Mucosa of descending colon (tissue), 3 donors: ENCODE measurements around the gene IFNGR2. TPM values are rescaled to one million over a fixed set of nuclear protein-coding genes. Genes with fewer than 3 reads are reported as not detected.
"Not testable (repeated sequence)": the region's sequence is repeated elsewhere in the genome, so short reads cannot be mapped to it uniquely, and the experiment has no call there.

Source experiments
- ATAC-seq: fragments of 200-7000 bp; cut with Tn5 transposase; one replicate; pipeline ENCODE4 v1.9.1; 2020; ENCODE audit warnings: mild to moderate bottlenecking, moderate library complexity
- DNase-seq, 3 donors: peaks; one replicate each; pipeline ENCODE4 v3.0.0-alpha.2; 2020
- H3K36me3 ChIP-seq: fragments of 200-600 bp; one replicate; pipeline ENCODE4 v1.8.0; 2021; ENCODE audit warnings: low read depth, mild to moderate bottlenecking
- H3K4me1 ChIP-seq: fragments of 200-600 bp; one replicate; pipeline ENCODE4 v1.8.0; 2021; ENCODE audit warnings: low read depth, mild to moderate bottlenecking
- H3K4me3 ChIP-seq: fragments of 200-600 bp; one replicate; pipeline ENCODE4 v1.8.0; 2021; ENCODE audit warnings: mild to moderate bottlenecking
- H3K9me3 ChIP-seq: fragments of 200-600 bp; one replicate; pipeline ENCODE4 v1.8.0; 2021; ENCODE audit warnings: mild to moderate bottlenecking
- CTCF ChIP-seq: fragments of 200-600 bp; IDR thresholded peaks from one replicate; pipeline ENCODE4 v1.8.0; 2022; ENCODE audit warnings: antibody characterized with exemption, mild to moderate bottlenecking
- intact Hi-C, 2 donors: fragments of 100-400 bp; cut with DNase I in 1 of 2; cut with micrococcal nuclease in 1 of 2; formaldehyde crosslinking; loops; one replicate each; pipeline versions ENCODE4 v1.11.0 to v1.11.1; 2022; cut with DNase I, micrococcal nuclease
- total RNA-seq, 3 donors: library from RNA; stranded (reverse); fragmentation: NEBNext Ultra II Directional in 2 of 3; extraction: Animal tissue kit (Norgen Biotek cat#: 25700) in 2 of 3; gene quantifications; one replicate each; pipeline versions ENCODE4 v1.2.1 to v1.2.4, GENCODE V29; 2021 to 2023
- donor health status: DM: no; HTN: no; CAD: no; lungs with moderate emphysema.
- donor health status: DM: no; HTN: no; CAD: no.
- donor health status: DM: no; HTN: yes; CAD: no.

IFNGR2 gene
- total RNA-seq, 3 donors from 2014 or later: 56.3 to 155 (median 87.8) TPM

GRCh38 chr21:33452362-33452761 lies 49.1 kb downstream of the IFNGR2 start:
- Histone ChIP-seq H3K9me3 (no peaks in the 10 kb centered on the region), H3K4me1 (peaks cover 6% of the 10 kb centered on the region), H3K4me3 (no peak overlapping the region), H3K36me3 (no peaks in the 10 kb centered on the region)
- no peak for TF ChIP-seq CTCF
- DNase-seq (no peak), ATAC-seq (no peak)
- intact Hi-C loops: no loop called here

DNA sequence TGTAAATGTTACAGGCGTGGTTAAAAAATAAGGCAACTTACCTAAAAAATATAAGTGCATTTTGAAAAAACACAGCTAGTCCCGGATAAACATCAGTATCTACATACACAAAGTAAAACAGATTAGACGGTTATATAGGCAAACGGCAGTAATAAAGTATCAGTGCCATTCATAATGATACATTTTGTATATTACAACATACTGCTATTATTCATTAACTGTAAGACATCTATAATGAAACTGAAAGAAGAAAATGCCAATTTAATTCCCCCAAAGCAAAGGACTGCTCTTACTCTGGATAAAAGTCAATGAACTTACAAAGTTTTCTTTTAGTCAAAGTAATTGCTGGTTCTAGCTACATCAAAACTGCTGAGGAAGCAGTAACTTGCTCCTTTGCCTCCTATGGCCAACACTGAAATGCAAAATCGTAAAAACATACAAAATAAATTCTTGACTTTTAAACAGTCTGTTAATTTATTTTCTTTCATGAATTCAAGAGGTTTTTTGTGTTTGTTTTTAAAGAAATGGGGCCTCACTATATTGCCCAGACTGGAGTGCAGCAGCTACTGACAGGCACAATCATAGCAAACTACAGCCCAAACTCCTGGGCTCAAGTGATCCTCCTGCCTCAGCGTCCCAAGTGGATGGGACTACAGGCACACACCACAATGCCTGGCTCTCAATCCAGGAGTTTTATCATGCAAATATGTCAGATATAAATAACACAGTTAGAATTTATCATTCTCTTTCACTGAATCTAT lies 52.7 kb downstream of the IFNGR2 start:
- intact Hi-C loops: no loop called here
- no peak for TF ChIP-seq CTCF

GRCh38 chr21:33458861-33459260 lies 55.6 kb downstream of the IFNGR2 start:
- Histone ChIP-seq H3K36me3 (no peaks in the 10 kb centered on the region), H3K4me3 (no peak overlapping the region), H3K4me1 (no peaks in the 10 kb centered on the region), H3K9me3 (no peaks in the 10 kb centered on the region)
- intact Hi-C loops: no loop called here
- no peak for DNase-seq
- no peak for ATAC-seq
- no peak for TF ChIP-seq CTCF

More for the DNA sequence above, 52.7 kb downstream of the IFNGR2 start:
- no peak overlapping the region for H3K4me3 ChIP-seq
- DNase-seq (no peak), ATAC-seq (no peak)
- H3K4me1 ChIP-seq: peaks cover 6% of the 10 kb centered on the region
- no peaks in the 10 kb centered on the region for H3K9me3 ChIP-seq
- H3K36me3 ChIP-seq: no peaks in the 10 kb centered on the region

- Histone ChIP-seq H3K4me1 (no peaks in the 10 kb centered on the region), H3K9me3 (no peaks in the 10 kb centered on the region), H3K4me3 (no peak overlapping the region), H3K36me3 (no peaks in the 10 kb centered on the region)
- DNase-seq (no peak), ATAC-seq (no peak)
- TF ChIP-seq CTCF: no peak
- intact Hi-C loops: no loop called here
Measured at GRCh38 chr21:33461538-33462250, 58.5 kb downstream of the IFNGR2 start.

DNA sequence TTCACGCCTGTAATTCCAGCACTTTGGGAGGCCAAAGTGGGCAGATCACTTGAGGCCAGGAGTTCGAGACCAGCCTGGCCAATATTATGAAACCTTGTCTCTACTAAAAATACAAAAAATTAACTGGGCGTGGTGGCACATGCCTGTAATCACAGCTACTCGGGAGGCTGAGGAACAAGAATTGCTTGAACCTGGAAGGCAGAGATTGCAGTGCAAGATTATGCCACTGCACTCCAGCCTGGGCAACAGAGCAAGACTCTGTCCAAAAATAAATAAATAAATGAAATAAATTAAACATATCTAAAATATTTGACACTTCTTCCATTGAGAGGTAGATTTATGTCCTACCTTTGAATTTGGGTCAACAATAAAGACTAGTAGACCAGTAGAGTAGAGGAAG lies 66.0 kb downstream of the IFNGR2 start:
- ATAC-seq, DNase-seq, intact Hi-C loops, H3K4me3 ChIP-seq, H3K4me1 ChIP-seq, H3K9me3 ChIP-seq, H3K36me3 ChIP-seq: not testable (repeated sequence)

- Histone ChIP-seq H3K36me3 (no peaks in the 10 kb centered on the region), H3K4me1 (no peaks in the 10 kb centered on the region), H3K4me3 (no peak overlapping the region), H3K9me3 (no peaks in the 10 kb centered on the region)
- no peak for ATAC-seq
- no peak for TF ChIP-seq CTCF
- DNase-seq: no peak
- intact Hi-C loops: no loop called here
Measured at GRCh38 chr21:33470701-33471100, 67.5 kb downstream of the IFNGR2 start.
